22Rv1 (cell line): ENCODE measurements around the gene INPP5B.

ENCODE experiments used
- ZFX ChIP-seq: fragments of 450-650 bp; IDR thresholded peaks from 2 replicates; pipeline ENCODE4 v1.6.1; 2017; ENCODE audit warnings: antibody characterized with exemption, borderline replicate concordance
- TF ChIP-seq, protein P1 (sequence below): fragments of 450-650 bp; IDR thresholded peaks from 2 replicates; pipeline ENCODE4 v1.5.1; 2017; ENCODE audit warnings: mild to moderate bottlenecking

DNA sequence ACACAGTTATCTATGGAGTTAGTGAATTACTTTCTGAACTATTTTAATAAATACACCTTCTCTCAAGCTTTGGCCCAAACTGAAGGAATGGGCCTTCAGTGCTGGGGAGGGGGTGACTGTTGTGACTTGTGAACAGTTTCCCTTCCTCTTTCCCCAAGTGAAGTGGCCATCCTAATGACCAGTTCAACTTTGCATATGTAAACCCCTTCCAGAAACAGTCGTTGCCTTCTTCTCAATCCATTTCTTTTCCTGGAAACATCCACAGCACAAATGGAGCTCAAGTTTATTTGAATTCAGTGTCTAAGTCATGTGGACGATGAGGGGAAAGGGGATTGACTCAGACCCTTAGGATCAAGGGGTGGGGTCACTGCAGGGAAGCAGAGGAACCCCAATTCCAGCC is 1.3 kb upstream of the INPP5B start:
- TF ChIP-seq, protein P1, sequence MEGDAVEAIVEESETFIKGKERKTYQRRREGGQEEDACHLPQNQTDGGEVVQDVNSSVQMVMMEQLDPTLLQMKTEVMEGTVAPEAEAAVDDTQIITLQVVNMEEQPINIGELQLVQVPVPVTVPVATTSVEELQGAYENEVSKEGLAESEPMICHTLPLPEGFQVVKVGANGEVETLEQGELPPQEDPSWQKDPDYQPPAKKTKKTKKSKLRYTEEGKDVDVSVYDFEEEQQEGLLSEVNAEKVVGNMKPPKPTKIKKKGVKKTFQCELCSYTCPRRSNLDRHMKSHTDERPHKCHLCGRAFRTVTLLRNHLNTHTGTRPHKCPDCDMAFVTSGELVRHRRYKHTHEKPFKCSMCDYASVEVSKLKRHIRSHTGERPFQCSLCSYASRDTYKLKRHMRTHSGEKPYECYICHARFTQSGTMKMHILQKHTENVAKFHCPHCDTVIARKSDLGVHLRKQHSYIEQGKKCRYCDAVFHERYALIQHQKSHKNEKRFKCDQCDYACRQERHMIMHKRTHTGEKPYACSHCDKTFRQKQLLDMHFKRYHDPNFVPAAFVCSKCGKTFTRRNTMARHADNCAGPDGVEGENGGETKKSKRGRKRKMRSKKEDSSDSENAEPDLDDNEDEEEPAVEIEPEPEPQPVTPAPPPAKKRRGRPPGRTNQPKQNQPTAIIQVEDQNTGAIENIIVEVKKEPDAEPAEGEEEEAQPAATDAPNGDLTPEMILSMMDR = no peak
- TF ChIP-seq ZFX = no peak
